Cardiac muscle cell (in vitro differentiated cells and primary cell): ENCODE measurements around the gene HOXD12. TPM values are rescaled to one million over a fixed set of nuclear protein-coding genes. Genes with fewer than 3 reads are reported as not detected.

Experiments
- DNase-seq, 2 donors: peaks; one replicate each; pipeline versions ENCODE4 v3.0.0 to v3.0.0-alpha.2; 2010 to 2017; ENCODE audit warnings: low read depth in 1 of 2, low spot score in 1 of 2
- H3K27ac ChIP-seq: fragments of 200-600 bp; sonication (generic); 2 replicates; pipeline ENCODE4 v1.5.1; 2016
- H3K27me3 ChIP-seq: fragments of 200-600 bp; sonication (generic); 2 replicates; pipeline ENCODE4 v1.6.0; 2016; ENCODE audit warnings: control low read depth
- H3K36me3 ChIP-seq: fragments of 200-600 bp; sonication (generic); 2 replicates; pipeline ENCODE4 v1.5.1; 2016; ENCODE audit warnings: control low read depth
- H3K4me1 ChIP-seq: fragments of 200-600 bp; sonication (generic); 2 replicates; pipeline ENCODE4 v1.8.1; 2017; ENCODE audit warnings: low read depth, mild to moderate bottlenecking, mixed run types
- H3K4me3 ChIP-seq: fragments of 200-600 bp; sonication (generic); 2 replicates; pipeline ENCODE4 v1.5.1; 2016; ENCODE audit warnings: mild to moderate bottlenecking
- H3K9me3 ChIP-seq: fragments of 200-600 bp; sonication (generic); 2 replicates; pipeline ENCODE4 v1.5.1; 2017; ENCODE audit warnings: low read depth, mild to moderate bottlenecking, control low read depth
- CTCF ChIP-seq: IDR thresholded peaks from 2 replicates; pipeline ENCODE4 v1.5.1; 2012; ENCODE audit warnings: low read depth, mild to moderate bottlenecking, low read length
- polyA plus RNA-seq: library from polyadenylated mRNA; unstranded; fragments of >200 nt; fragmentation: Nextera tagmentation; extraction: Ambion mirVana; gene quantifications from 2 replicates; pipeline ENCODE4 v1.2.1, GENCODE V29; 2016
- total RNA-seq: library from RNA; depleted of rRNA; stranded (reverse); fragments of >200 nt; gene quantifications from 2 replicates; pipeline ENCODE4 v1.2.3, GENCODE V29; 2016

Gene HOXD12
- total and polyA plus RNA-seq, 2 experiments from 2014 or later, result not detected

DNA sequence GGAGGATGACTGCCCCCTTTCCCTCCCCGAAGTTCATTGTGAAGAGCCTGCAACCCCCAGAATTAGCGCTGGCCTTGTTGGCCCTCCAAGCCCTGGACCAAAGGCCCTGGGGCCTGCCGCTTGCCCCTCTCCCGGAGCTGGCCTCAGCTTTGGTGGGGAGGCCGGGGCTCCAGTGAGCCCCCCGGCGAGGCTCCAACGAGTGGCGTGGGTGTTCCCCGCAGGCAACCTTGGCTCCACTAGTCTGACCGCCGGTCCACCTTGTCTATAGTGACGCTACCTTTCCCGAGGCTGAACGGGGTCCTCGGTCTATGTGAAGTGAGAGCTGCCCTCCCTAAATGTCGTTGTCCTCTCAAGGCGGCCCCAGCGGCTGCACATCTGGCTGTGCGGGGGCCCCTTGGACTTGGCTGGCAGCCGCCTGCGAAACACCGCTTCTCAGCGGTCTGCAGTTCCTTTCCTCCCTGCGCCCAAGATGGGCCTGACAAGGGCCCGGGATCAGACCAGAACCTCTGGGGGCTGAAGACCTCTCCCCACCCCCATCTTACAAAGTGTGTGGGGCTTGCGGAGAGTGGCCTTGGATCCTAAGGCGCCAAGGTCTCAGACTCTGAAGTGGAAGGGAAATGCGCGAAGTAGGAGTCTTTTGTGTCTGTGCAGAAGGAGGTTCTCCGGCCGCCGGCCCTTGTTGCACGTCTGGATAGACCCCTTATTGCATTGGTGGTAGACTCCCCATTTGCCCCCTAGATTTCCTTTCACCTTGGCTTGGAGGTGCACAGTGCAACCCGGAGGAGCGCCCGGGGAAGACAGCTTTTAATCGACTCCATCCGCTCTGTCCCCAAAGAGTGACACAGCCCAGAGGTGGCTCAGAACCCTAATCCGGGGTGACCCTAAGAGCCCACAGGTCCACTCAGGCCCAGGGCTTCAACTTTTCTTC, 13.0 kb downstream of the HOXD12 start:
- Histone ChIP-seq H3K36me3 (no peaks in the 10 kb centered on the region), H3K27me3 (peaks cover 100% of the 10 kb centered on the region), H3K27ac (no peak overlapping the region), H3K9me3 (no peaks in the 10 kb centered on the region), H3K4me1 (no peaks in the 10 kb centered on the region), H3K4me3 (no peak overlapping the region)
- no peak for TF ChIP-seq CTCF
- DNase-seq, result no peak

- Histone ChIP-seq H3K27me3 (peaks cover 100% of the 10 kb centered on the region), H3K4me1 (no peaks in the 10 kb centered on the region), H3K27ac (no peak overlapping the region), H3K4me3 (no peak overlapping the region), H3K36me3 (no peaks in the 10 kb centered on the region), H3K9me3 (no peaks in the 10 kb centered on the region)
- no peak for TF ChIP-seq CTCF
- DNase-seq, result no peak
Observed at GRCh38 chr2:176114120-176114929, 14.7 kb downstream of the HOXD12 start.

- no peaks in the 10 kb centered on the region for H3K36me3 ChIP-seq
- DNase-seq, result no peak
Observed at GRCh38 chr2:176114930-176115625, 15.5 kb downstream of the HOXD12 start.

DNA sequence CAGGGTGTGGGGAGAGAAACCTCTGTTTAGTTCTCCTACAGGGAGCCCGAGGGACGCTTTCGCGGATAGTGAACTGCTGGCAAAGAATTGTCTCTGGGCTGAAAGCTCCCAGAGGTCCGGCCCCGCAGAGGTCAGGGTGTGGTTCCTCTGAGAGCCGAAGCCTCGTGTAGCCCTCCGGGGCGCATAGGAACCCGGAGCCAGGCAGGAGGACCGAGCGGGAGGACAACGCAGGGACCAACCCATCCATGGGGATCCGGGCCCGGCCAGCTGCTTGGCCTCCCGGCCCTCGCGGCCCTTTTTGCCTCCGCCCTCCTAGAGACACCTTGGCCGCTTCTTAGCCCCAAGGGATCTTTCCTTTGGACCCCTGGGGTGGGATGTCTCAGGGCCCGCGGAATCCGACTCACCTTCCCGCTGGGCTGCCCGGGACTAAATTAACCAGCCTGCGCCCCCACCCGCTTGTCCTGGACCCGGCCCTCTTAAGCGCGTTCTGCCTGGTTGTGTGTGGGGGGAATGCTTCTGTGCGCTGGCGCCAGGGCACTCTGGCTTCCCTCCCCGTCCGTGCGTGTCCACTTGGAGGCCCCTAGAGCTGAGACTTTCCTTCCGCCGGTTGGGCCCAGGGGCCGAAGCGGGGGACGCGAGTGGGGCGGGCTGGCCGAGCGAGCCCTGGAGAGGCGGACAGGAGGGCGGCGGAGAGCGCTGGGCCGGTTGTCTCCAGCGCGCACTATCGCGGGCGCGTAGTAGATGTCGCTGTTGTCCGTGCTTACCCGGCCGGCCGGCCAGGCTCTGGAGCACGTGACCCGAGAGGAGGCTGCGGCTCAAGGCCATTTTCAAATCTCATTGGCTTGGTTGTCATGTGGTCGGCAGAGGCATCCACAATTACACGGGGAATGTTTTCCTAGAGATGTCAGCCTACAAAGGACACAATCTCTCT, 16.6 kb downstream of the HOXD12 start, which contains the start of gene HOXD10:
HOXD10 (plus strand) TSS at position 896 of the 931 bp plus-strand sequence. CDS start 56 bp downstream, outside the sequence.
- no peak within 1 kb of the TSS for H3K4me3 ChIP-seq
- no peaks in the 10 kb centered on the region for H3K36me3 ChIP-seq
- H3K9me3 ChIP-seq, result no peaks in the 10 kb centered on the region
- H3K27me3 ChIP-seq, result peaks cover 100% of the 10 kb centered on the region
- no peak for DNase-seq
- no peak for TF ChIP-seq CTCF
- H3K4me1 ChIP-seq, result no peaks in the 10 kb centered on the region
- no peak within 1 kb of the TSS for H3K27ac ChIP-seq

More at GRCh38 chr2:176114930-176115625, 15.5 kb downstream of the HOXD12 start:
- Histone ChIP-seq H3K4me1 (no peaks in the 10 kb centered on the region), H3K27me3 (peaks cover 100% of the 10 kb centered on the region), H3K9me3 (no peaks in the 10 kb centered on the region), H3K27ac (no peak overlapping the region), H3K4me3 (no peak overlapping the region)
- no peak for TF ChIP-seq CTCF
